GM12892 (cell line): Measurements from ENCODE around the gene NRP1.

ENCODE experiments used
- POLR2A ChIP-seq: IDR thresholded peaks from 2 replicates; pipeline ENCODE4 v1.6.1; 2011; ENCODE audit warnings: low read depth, low read length, control low read depth
- POLR2AphosphoS5 ChIP-seq: IDR thresholded peaks from 2 replicates; pipeline ENCODE4 v1.6.1; 2011; ENCODE audit warnings: low read depth, low read length, control low read depth

GRCh38 chr10:33349268-33349667 lies 14.8 kb upstream of the NRP1 start:
- TF ChIP-seq POLR2A (no peak), POLR2AphosphoS5 (no peak)
